ENCODE measurements around the gene PGAP3.

Gene PGAP3

GRCh38 chr17:39636927-39637736, 50.7 kb downstream of the PGAP3 start, which contains the start of gene STARD3:
Gene STARD3, plus strand, starts transcription at chr17:39637144. Its CDS starts 16,388 bp downstream, at chr17:39653532.
- ATAC-seq (peak; percentile 91), DNase-seq (peak; percentile 96)
- Mint-ChIP-seq H3K27me3 (no peaks in the 10 kb centered on the region), H3K27ac (peak within 1 kb of the TSS; percentile 85), H3K36me3 (ENCODE audit: low read depth) (peaks cover 2% of the 10 kb centered on the region), H3K9me3 (no peaks in the 10 kb centered on the region), H3K4me3 (peak within 1 kb of the TSS; percentile 91), H3K4me1 (peaks cover 49% of the 10 kb centered on the region)

GRCh38 chr17:39636587-39636926, 51.3 kb downstream of the PGAP3 start:
- H3K9me3 Mint-ChIP-seq = no peaks in the 10 kb centered on the region
- H3K4me3 Mint-ChIP-seq = peak overlapping the region; percentile 91
- peak overlapping the region; percentile 85 for H3K27ac Mint-ChIP-seq
- H3K36me3 Mint-ChIP-seq (ENCODE audit: low read depth) = peaks cover 2% of the 10 kb centered on the region
- ATAC-seq (peak; percentile 6), DNase-seq (no peak)
- peaks cover 5% of the 10 kb centered on the region for H3K27me3 Mint-ChIP-seq
- peaks cover 44% of the 10 kb centered on the region for H3K4me1 Mint-ChIP-seq

GRCh38 chr17:39635614-39636176, 52.2 kb downstream of the PGAP3 start:
- ATAC-seq (no peak), DNase-seq (no peak)
- Mint-ChIP-seq H3K27ac (peak overlapping the region; percentile 85), H3K4me3 (peak overlapping the region; percentile 91), H3K36me3 (ENCODE audit: low read depth) (peaks cover 2% of the 10 kb centered on the region), H3K27me3 (peaks cover 7% of the 10 kb centered on the region), H3K9me3 (no peaks in the 10 kb centered on the region), H3K4me1 (peaks cover 37% of the 10 kb centered on the region)

- Mint-ChIP-seq H3K4me1 (peaks cover 25% of the 10 kb centered on the region), H3K9me3 (no peaks in the 10 kb centered on the region), H3K4me3 (no peak overlapping the region), H3K36me3 (ENCODE audit: low read depth) (peaks cover 2% of the 10 kb centered on the region), H3K27me3 (peaks cover 7% of the 10 kb centered on the region), H3K27ac (no peak overlapping the region)
- no peak for ATAC-seq
- no peak for DNase-seq
Observed at GRCh38 chr17:39634384-39634871, 53.4 kb downstream of the PGAP3 start.

GRCh38 chr17:39633570-39634183, 54.2 kb downstream of the PGAP3 start:
- no peak overlapping the region for H3K27ac Mint-ChIP-seq
- peaks cover 9% of the 10 kb centered on the region for H3K27me3 Mint-ChIP-seq
- DNase-seq (no peak), ATAC-seq (no peak)
- peaks cover 19% of the 10 kb centered on the region for H3K4me1 Mint-ChIP-seq
- no peak overlapping the region for H3K4me3 Mint-ChIP-seq
- H3K9me3 Mint-ChIP-seq = no peaks in the 10 kb centered on the region
- H3K36me3 Mint-ChIP-seq (ENCODE audit: low read depth) = peaks cover 2% of the 10 kb centered on the region

- ATAC-seq (no peak), DNase-seq (no peak)
- Mint-ChIP-seq H3K27me3 (peaks cover 19% of the 10 kb centered on the region), H3K4me3 (no peak overlapping the region), H3K27ac (no peak overlapping the region), H3K4me1 (peaks cover 7% of the 10 kb centered on the region), H3K36me3 (ENCODE audit: low read depth) (no peaks in the 10 kb centered on the region), H3K9me3 (no peaks in the 10 kb centered on the region)
Observed at GRCh38 chr17:39632153-39632941, 55.5 kb downstream of the PGAP3 start.

- H3K9me3 Mint-ChIP-seq = no peaks in the 10 kb centered on the region
- DNase-seq = no peak
- no peak for ATAC-seq
- H3K27me3 Mint-ChIP-seq = peaks cover 23% of the 10 kb centered on the region
- H3K4me3 Mint-ChIP-seq = no peak overlapping the region
- H3K36me3 Mint-ChIP-seq (ENCODE audit: low read depth) = no peaks in the 10 kb centered on the region
- H3K27ac Mint-ChIP-seq = no peak overlapping the region
- peaks cover 8% of the 10 kb centered on the region for H3K4me1 Mint-ChIP-seq
Observed at GRCh38 chr17:39631403-39631802, 56.5 kb downstream of the PGAP3 start.

- no peaks in the 10 kb centered on the region for H3K36me3 Mint-ChIP-seq (ENCODE audit: low read depth)
- ATAC-seq (no peak), DNase-seq (no peak)
- H3K4me1 Mint-ChIP-seq = peaks cover 5% of the 10 kb centered on the region
- no peaks in the 10 kb centered on the region for H3K9me3 Mint-ChIP-seq
- no peak overlapping the region for H3K4me3 Mint-ChIP-seq
- no peak overlapping the region for H3K27ac Mint-ChIP-seq
- H3K27me3 Mint-ChIP-seq = peaks cover 38% of the 10 kb centered on the region
Observed at GRCh38 chr17:39629898-39630297, 58.0 kb downstream of the PGAP3 start.

- no peak for ATAC-seq
- DNase-seq = no peak
- H3K36me3 Mint-ChIP-seq (ENCODE audit: low read depth) = no peaks in the 10 kb centered on the region
- peaks cover 41% of the 10 kb centered on the region for H3K27me3 Mint-ChIP-seq
- no peaks in the 10 kb centered on the region for H3K9me3 Mint-ChIP-seq
- peaks cover 5% of the 10 kb centered on the region for H3K4me1 Mint-ChIP-seq
- H3K4me3 Mint-ChIP-seq = no peak overlapping the region
- H3K27ac Mint-ChIP-seq = no peak overlapping the region
Observed at GRCh38 chr17:39629494-39629880, 58.4 kb downstream of the PGAP3 start.

GRCh38 chr17:39628655-39629493, 59.0 kb downstream of the PGAP3 start:
- Mint-ChIP-seq H3K9me3 (no peaks in the 10 kb centered on the region), H3K4me1 (peaks cover 6% of the 10 kb centered on the region), H3K27ac (no peak overlapping the region), H3K27me3 (peaks cover 42% of the 10 kb centered on the region), H3K36me3 (ENCODE audit: low read depth) (no peaks in the 10 kb centered on the region), H3K4me3 (no peak overlapping the region)
- DNase-seq = no peak
- ATAC-seq = no peak

GRCh38 chr17:39627712-39628516, 59.9 kb downstream of the PGAP3 start:
- Mint-ChIP-seq H3K4me1 (peaks cover 14% of the 10 kb centered on the region), H3K36me3 (ENCODE audit: low read depth) (no peaks in the 10 kb centered on the region), H3K4me3 (no peak overlapping the region), H3K27ac (no peak overlapping the region), H3K27me3 (peaks cover 42% of the 10 kb centered on the region), H3K9me3 (no peaks in the 10 kb centered on the region)
- ATAC-seq = no peak
- no peak for DNase-seq

- Mint-ChIP-seq H3K27ac (no peak overlapping the region), H3K9me3 (no peaks in the 10 kb centered on the region), H3K27me3 (peaks cover 42% of the 10 kb centered on the region), H3K4me1 (peaks cover 21% of the 10 kb centered on the region), H3K36me3 (ENCODE audit: low read depth) (no peaks in the 10 kb centered on the region), H3K4me3 (peak overlapping the region; percentile 45)
- ATAC-seq (no peak), DNase-seq (no peak)
Observed at GRCh38 chr17:39627047-39627711, 60.7 kb downstream of the PGAP3 start.
